Astrocyte of the spinal cord (primary cell): Measurements from ENCODE around the gene TMEM54.

Experiments used
- DNase-seq: peaks from one replicate; pipeline ENCODE4 v3.0.0; 2011; ENCODE audit warnings: low read depth, low spot score
- H3K4me3 ChIP-seq: 2 replicates; pipeline ENCODE4 v1.5.1; 2011; ENCODE audit warnings: low read depth, mild to moderate bottlenecking, low read length, moderate library complexity
- in situ Hi-C: cut with HindIII; loops from 2 replicates; pipeline ENCODE4 v1.10.0; 2017; ENCODE audit warnings: low sequenced_read_pairs
- TF ChIP-seq, protein P1 (sequence below): IDR thresholded peaks from 2 replicates; pipeline ENCODE4 v1.5.1; 2012; ENCODE audit warnings: low read depth, mild to moderate bottlenecking, low read length, inconsistent platforms

The TMEM54 gene

GRCh38 chr1:32924881-32925344, 23.7 kb upstream of the TMEM54 start:
- in situ Hi-C loops, result no loop called here
- TF ChIP-seq, protein P1, sequence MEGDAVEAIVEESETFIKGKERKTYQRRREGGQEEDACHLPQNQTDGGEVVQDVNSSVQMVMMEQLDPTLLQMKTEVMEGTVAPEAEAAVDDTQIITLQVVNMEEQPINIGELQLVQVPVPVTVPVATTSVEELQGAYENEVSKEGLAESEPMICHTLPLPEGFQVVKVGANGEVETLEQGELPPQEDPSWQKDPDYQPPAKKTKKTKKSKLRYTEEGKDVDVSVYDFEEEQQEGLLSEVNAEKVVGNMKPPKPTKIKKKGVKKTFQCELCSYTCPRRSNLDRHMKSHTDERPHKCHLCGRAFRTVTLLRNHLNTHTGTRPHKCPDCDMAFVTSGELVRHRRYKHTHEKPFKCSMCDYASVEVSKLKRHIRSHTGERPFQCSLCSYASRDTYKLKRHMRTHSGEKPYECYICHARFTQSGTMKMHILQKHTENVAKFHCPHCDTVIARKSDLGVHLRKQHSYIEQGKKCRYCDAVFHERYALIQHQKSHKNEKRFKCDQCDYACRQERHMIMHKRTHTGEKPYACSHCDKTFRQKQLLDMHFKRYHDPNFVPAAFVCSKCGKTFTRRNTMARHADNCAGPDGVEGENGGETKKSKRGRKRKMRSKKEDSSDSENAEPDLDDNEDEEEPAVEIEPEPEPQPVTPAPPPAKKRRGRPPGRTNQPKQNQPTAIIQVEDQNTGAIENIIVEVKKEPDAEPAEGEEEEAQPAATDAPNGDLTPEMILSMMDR, result no peak
- no peak overlapping the region for H3K4me3 ChIP-seq
- DNase-seq, result no peak

DNA sequence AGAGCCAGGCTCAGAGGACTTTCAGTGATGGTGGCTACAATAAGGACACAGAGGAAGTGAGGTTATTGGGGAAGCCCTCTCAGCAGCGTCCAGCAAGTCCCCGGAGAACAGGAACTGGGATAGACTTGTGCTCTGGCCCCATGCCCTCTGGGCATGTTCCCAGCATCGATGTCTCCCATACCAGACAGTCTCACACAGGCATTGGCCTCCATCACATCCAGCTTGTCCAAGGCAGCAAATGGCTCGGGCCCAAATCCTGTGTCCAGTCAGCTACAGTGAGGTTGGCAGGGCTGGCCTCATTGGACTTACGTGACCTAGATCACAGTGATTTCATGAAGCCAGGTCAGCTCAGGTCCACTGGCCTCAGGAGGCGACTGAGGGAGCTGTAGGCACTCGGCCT, 19.6 kb upstream of the TMEM54 start:
- no peak overlapping the region for H3K4me3 ChIP-seq
- TF ChIP-seq, protein P1, result no peak
- in situ Hi-C loops, result no loop called here
- DNase-seq, result no peak

DNA sequence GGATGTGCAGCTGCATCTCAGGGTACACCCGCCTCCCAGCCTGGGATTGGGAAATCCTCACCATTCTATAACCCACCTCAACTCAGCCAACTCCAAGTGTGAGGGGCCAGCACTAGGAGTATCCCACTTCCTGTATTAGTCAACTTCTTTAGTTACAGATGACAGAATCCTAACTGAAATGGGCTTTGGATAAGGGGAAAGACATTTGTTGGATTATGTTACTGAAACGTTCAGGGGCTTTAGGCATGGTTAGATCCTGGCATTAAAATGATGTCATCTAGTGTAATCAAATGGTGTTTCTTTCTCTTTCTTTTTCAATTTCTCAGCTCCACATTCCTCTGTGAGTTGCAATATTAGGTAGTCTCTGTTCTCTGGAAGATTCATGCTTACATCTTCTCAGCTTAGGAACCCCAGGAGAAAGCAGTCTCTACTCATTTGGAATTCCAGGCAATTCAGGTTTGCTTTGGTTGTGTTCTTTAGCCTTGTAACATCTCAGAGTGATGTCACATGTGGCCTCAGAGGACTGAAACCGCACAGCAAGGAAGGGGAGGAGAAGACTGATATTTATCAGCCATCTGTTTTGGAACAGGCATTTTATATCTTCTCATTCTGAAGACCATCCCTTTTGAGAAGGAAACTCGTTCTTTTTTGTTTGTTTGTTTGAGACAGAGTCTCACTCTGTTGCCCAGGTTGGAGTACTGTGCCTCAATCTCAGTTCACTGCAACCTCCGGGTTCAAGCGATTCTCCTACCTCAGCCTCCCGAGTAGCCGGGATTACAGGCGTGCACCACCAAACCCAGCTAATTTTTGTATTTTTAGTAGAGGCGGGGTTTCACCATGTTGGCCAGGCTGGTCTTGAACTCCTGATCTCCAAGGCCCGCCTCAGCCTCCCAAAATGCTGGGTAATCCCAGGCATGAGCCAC, 18.9 kb upstream of the TMEM54 start:
- TF ChIP-seq, protein P1, result no peak
- DNase-seq, result peak; percentile 58
- no peak overlapping the region for H3K4me3 ChIP-seq
- in situ Hi-C loops, result no loop called here

GRCh38 chr1:32918179-32918578, 17.0 kb upstream of the TMEM54 start:
- no peak overlapping the region for H3K4me3 ChIP-seq
- no peak for DNase-seq
- in situ Hi-C loops, result no loop called here
- TF ChIP-seq, protein P1, result no peak

DNA sequence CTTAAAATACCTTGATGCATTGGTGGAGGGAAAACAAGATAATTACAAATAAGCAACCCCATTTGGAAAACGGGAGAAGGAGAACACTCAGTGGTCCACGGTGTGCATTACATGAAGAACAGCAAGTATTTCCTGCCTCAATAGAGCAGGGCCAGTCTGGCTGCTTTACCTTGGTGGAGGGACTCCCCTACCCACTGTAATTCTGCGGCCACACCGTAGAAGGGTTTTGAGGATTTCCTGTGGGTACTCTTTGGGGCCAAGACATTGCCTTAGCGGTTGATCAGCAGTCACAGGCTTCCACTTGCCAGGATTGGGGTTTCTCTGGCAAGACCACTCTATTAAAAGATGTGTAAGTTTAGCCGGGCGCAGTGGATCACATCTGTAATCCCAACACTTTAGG, 16.3 kb upstream of the TMEM54 start:
- no peak for DNase-seq
- H3K4me3 ChIP-seq, result no peak overlapping the region
- in situ Hi-C loops, result no loop called here
- TF ChIP-seq, protein P1, result no peak

DNA sequence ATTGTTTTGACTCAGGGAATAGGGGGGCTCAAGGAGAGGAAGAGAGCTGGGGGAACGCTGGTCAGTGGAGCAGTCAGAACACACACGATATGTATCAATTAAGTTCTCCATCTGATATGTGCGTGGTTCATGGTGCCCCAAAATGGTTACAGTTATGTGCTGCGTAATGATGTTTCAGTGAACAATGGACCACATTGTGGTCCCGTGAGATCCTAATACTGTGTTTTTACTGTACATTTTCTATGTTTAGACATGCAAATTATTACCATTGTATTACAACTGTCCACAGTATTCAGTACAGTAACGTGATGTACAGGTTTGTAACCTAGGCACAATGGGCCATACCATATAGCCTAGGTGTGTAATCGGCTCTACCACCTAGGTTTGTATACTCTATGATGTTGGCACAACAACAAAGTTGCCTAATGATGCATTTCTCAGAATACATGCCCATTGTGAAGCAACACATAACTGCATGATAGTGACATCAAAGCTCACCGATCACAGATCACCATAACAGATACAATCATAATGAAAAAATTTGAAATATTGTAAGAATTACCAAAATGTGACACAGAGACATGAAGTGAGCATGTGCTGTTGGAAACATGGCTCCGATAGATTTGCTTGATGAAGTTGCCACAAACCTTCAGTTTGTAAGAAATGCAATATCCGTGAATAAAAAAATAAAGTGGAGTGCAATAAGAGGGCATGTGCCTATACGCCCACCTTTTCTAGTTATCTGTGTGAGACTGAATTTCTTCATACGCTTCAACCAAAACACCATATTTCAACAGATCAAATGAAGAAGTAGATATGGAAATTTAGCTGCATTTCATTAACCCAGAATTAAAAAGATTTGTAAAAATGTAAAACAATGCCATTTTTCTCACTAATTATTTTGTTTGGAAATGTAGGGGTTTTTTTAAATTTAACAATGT, 14.8 kb upstream of the TMEM54 start:
- H3K4me3 ChIP-seq, result no peak overlapping the region
- DNase-seq, result no peak
- in situ Hi-C loops, result no loop called here
- TF ChIP-seq, protein P1, result no peak
